Measurements from ENCODE around the gene E2F6. TPM values are rescaled to one million over a fixed set of nuclear protein-coding genes. Genes with fewer than 3 reads are reported as not detected.

The E2F6 gene
- total and polyA plus RNA-seq, 2 of the 4 experiments (the other 2 are of a cell fraction): 8.2 to 10.9 TPM

DNA sequence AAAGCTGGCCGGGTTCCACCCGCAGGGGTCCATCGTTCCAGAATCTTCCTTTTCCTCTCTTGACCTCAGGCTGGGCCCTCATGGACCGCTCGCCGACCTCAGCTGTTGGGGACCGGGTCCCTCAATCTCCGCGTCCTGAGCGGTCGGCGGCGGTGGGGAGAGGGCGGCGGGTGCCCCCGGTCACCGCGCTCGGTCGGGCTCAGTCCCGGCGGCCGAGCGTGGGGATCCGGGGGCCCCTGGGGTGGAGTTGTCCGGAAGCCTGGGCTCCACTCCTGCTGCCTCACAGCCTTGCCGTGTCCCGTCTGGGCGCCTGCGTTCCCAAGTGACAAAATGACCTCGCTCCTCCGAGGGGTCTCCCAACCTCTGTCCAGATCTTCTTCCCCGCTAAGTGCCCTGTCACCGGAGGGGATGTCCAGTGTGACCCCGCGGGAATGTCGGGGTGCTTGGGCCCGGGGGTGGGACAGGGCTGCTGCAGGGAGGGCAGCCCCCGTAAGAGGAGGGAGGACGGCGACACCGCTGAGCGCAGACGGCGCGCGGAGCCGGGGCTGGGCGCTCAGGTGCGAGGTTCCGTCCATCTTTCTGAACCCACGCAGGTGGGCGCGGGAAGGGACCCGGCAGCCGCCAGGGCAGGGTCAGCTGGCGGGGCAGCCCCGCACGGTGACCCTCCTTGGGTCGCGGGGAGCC is 16.0 kb upstream of the E2F6 start:
- Histone ChIP-seq H3K36me3 (ENCODE audit: control insufficient read depth, insufficient read depth, low read length) (no peaks in the 10 kb centered on the region), H4K8ac (ENCODE audit: low read depth in 2 of 2, low read length in 2 of 2) (no peak overlapping the region), H3K4me3 (ENCODE audit: insufficient read depth, low read depth, low read length) (no peak overlapping the region), H2AFZ (replicated peaks; ENCODE audit: low read length, poor library complexity) (no peak overlapping the region), H4K5ac (ENCODE audit: low read depth, low read length) (no peak overlapping the region), H3K56ac (ENCODE audit: extremely low read depth, insufficient read depth, low read length) (no peak overlapping the region), H3K9me3 (ENCODE audit: control insufficient read depth, insufficient read depth, low read length) (no peaks in the 10 kb centered on the region), H3K9me1 (ENCODE audit: insufficient read depth, low read length) (no peaks in the 10 kb centered on the region), H3K4me1 (ENCODE audit: control insufficient read depth, insufficient read depth, low read length) (peaks cover 3% of the 10 kb centered on the region; the same call in 1 of the 2 replicates), H3K14ac (replicated peaks; ENCODE audit: low read depth, low read length) (no peak overlapping the region), H3K27ac (ENCODE audit: insufficient read depth, low read length) (no peak overlapping the region), H2AK5ac (ENCODE audit: low read depth, low read length) (no peak overlapping the region), H2BK120ac (ENCODE audit: low read depth, low read length) (no peak overlapping the region), H4K91ac (ENCODE audit: insufficient read depth, low read depth, low read length) (no peak overlapping the region), H3K18ac (ENCODE audit: low read depth, low read length) (no peak overlapping the region), H3K79me1 (ENCODE audit: low read depth in 1 of 2, low read length in 2 of 2) (no peaks in the 10 kb centered on the region), H3K4ac (ENCODE audit: low read depth, low read length) (no peak overlapping the region), H2BK5ac (ENCODE audit: low read depth, low read length, poor library complexity, severe bottlenecking) (no peak overlapping the region), H3K27me3 (ENCODE audit: control insufficient read depth, insufficient read depth, low read length) (peaks cover 58% of the 10 kb centered on the region), H3K9ac (ENCODE audit: low read depth, low read length) (no peak overlapping the region), H4K20me1 (ENCODE audit: insufficient read depth, low read length) (no peaks in the 10 kb centered on the region), H2BK15ac (ENCODE audit: low read depth, low read length) (no peak overlapping the region), H2AK9ac (replicated peaks; ENCODE audit: low read depth, low read length, poor library complexity) (no peak overlapping the region), H3K4me2 (ENCODE audit: low read depth, low read length) (no peak overlapping the region), H2BK20ac (ENCODE audit: low read depth, low read length) (no peak overlapping the region), H3K23ac (ENCODE audit: low read depth, low read length) (no peak overlapping the region)
- DNase-seq (no peak), ATAC-seq (ENCODE audit: low read depth) (no peak)
- ChIA-PET POLR2A (ENCODE audit: unreplicated experiment) (no interaction called here), CTCF (no interaction called here)
- TF ChIP-seq BHLHE40 (IDR thresholded peaks at IDR 0.05; ENCODE audit: low read depth, low read length) (no peak), POLR2A (IDR thresholded peaks at IDR 0.05; ENCODE audit: low read depth, low read length) (no peak), FOS (IDR thresholded peaks at IDR 0.05; ENCODE audit: low read depth, low read length) (no peak), CEBPB (IDR thresholded peaks at IDR 0.05; ENCODE audit: low read depth, low read length) (no peak), MAZ (IDR thresholded peaks at IDR 0.05; ENCODE audit: borderline replicate concordance, low read depth, low read length) (no peak), MXI1 (IDR thresholded peaks at IDR 0.05; ENCODE audit: borderline replicate concordance, low read depth, low read length) (no peak), MAFK (IDR thresholded peaks at IDR 0.05; ENCODE audit: low read depth, low read length) (no peak), RCOR1 (IDR thresholded peaks at IDR 0.05; ENCODE audit: insufficient replicate concordance, low read length) (no peak), NFE2L2 (IDR thresholded peaks at IDR 0.05; ENCODE audit: low read depth, low read length) (no peak), RFX5 (IDR thresholded peaks at IDR 0.05; ENCODE audit: low read depth, low read length) (no peak), RAD21 (IDR thresholded peaks at IDR 0.05; ENCODE audit: low read length) (no peak), SMC3 (IDR thresholded peaks at IDR 0.05; ENCODE audit: low read depth, low read length) (no peak), CHD1 (IDR thresholded peaks at IDR 0.05; ENCODE audit: low read depth, low read length) (no peak)
- TF ChIP-seq, protein P1, sequence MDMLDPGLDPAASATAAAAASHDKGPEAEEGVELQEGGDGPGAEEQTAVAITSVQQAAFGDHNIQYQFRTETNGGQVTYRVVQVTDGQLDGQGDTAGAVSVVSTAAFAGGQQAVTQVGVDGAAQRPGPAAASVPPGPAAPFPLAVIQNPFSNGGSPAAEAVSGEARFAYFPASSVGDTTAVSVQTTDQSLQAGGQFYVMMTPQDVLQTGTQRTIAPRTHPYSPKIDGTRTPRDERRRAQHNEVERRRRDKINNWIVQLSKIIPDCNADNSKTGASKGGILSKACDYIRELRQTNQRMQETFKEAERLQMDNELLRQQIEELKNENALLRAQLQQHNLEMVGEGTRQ (IDR thresholded peaks at IDR 0.05; ENCODE audit: low read depth, low read length): no peak
- TF ChIP-seq, protein P2, sequence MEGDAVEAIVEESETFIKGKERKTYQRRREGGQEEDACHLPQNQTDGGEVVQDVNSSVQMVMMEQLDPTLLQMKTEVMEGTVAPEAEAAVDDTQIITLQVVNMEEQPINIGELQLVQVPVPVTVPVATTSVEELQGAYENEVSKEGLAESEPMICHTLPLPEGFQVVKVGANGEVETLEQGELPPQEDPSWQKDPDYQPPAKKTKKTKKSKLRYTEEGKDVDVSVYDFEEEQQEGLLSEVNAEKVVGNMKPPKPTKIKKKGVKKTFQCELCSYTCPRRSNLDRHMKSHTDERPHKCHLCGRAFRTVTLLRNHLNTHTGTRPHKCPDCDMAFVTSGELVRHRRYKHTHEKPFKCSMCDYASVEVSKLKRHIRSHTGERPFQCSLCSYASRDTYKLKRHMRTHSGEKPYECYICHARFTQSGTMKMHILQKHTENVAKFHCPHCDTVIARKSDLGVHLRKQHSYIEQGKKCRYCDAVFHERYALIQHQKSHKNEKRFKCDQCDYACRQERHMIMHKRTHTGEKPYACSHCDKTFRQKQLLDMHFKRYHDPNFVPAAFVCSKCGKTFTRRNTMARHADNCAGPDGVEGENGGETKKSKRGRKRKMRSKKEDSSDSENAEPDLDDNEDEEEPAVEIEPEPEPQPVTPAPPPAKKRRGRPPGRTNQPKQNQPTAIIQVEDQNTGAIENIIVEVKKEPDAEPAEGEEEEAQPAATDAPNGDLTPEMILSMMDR (conservative IDR thresholded peaks at IDR 0.05; ENCODE audit: low read depth, low read length): no peak
- TF ChIP-seq, protein P3, sequence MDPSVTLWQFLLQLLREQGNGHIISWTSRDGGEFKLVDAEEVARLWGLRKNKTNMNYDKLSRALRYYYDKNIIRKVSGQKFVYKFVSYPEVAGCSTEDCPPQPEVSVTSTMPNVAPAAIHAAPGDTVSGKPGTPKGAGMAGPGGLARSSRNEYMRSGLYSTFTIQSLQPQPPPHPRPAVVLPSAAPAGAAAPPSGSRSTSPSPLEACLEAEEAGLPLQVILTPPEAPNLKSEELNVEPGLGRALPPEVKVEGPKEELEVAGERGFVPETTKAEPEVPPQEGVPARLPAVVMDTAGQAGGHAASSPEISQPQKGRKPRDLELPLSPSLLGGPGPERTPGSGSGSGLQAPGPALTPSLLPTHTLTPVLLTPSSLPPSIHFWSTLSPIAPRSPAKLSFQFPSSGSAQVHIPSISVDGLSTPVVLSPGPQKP (IDR thresholded peaks at IDR 0.05; ENCODE audit: borderline replicate concordance, low read depth, low read length): no peak
- intact Hi-C loops (cut with micrococcal nuclease) (no loop called here), in situ Hi-C loops (cut with MboI; ENCODE audit: low sequenced_read_pairs) (no loop called here), dilution Hi-C loops (cut with HindIII; ENCODE audit: low sequenced_read_pairs, unreplicated experiment) (no loop called here)
- BruUV-seq (replicated peaks): no TSS peak
- WGBS, 2 experiments (ENCODE audit: extremely low coverage in 2 of 2, insufficient read length in 1 of 2): 41% methylated on average over 19 of the region's 61 CpGs; no CpG with 5 or more reads in 1 of the 2 experiments
